IPS-18c (cell line): ENCODE data around the gene ETV6.

Source experiments
- H3K4me3 ChIP-seq: 2 replicates; pipeline ENCODE4 v1.7.0; 2013; ENCODE audit warnings: low read depth, mild to moderate bottlenecking, low read length, moderate library complexity; ENCODE audit not compliant: insufficient read depth
- H3K9me3 ChIP-seq: one replicate; pipeline ENCODE4 v1.6.1; 2013; ENCODE audit warnings: mild to moderate bottlenecking, low read length, moderate library complexity; ENCODE audit not compliant: control insufficient read depth, insufficient read depth

Gene ETV6

DNA sequence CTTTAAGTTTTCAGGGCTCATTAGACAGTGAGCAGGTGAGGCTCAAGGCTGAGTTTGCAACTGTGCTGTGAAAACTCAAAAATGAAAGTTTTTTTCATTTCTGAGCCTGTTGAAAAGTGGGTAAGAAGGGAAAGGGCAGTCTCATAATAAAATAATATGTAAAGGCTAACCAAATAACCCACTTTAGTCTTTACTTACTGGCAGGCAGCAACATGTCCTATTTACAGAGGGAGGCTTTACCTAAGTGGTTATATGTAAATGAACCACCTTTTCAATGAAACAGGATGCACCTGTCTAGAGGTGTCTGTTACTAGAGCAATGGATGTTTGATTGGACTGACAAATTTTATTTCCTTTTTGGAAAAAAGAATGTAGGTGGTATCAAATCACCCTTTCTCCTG, 158.0 kb downstream of the ETV6 start:
- Histone ChIP-seq H3K9me3 (no peaks in the 10 kb centered on the region), H3K4me3 (no peak overlapping the region)

DNA sequence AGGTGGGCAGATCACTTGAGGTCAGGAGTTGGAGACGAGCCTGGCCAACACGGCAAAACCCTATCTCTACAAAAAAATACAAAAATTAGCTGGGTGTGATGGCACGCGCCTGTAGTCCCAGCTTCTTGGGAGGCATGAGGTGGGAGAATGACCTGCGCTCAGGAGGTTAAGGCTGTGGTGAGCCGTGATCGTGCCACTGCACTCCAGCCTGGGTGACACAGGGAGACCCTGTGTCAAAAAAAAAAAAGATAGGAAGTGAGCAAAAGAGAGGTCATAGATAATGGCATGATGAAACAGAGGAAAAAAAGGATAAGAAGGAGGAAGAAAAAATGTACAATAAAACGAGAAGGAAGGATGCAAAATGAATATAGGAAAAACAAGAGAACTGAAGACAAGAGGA, 159.5 kb downstream of the ETV6 start:
- H3K4me3 ChIP-seq, result no peak overlapping the region
- H3K9me3 ChIP-seq, result no peaks in the 10 kb centered on the region

DNA sequence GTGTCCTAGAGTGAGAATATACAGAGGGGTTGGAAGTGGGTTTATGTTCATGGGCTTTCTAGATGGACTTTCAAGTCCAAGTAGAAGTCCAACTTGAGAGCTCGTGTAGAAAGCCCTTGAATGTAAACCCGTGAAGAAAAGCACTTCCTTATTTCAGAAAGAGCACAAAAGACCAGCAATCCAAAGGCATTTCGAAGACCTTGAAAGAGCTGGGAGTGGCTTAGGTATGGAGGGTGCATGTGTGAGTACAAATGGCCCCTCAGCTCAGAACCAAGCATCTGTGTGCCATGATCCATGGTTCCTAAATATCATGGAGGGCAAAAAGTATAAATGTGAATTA, 160.7 kb downstream of the ETV6 start:
- Histone ChIP-seq H3K4me3 (no peak overlapping the region), H3K9me3 (no peaks in the 10 kb centered on the region)

DNA sequence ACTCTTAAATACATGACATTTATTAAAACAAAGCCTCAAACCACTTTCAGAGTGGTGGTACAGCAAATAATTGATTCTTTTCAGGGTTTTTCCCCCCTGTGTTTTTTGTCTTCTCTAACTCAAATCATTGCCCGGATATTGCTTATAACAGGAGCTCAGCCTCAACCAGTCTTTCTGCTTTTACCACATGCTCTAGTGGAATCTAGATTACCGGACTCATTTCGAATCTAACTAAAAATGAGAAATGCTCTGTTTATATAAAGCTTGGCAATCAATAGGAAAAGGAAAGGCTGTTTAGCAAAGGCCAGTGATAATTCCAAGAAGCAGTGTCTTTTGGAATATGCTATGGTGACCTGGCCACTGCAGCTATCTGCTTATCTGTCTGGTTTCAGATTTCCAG, 161.5 kb downstream of the ETV6 start:
- Histone ChIP-seq H3K9me3 (no peaks in the 10 kb centered on the region), H3K4me3 (no peak overlapping the region)

DNA sequence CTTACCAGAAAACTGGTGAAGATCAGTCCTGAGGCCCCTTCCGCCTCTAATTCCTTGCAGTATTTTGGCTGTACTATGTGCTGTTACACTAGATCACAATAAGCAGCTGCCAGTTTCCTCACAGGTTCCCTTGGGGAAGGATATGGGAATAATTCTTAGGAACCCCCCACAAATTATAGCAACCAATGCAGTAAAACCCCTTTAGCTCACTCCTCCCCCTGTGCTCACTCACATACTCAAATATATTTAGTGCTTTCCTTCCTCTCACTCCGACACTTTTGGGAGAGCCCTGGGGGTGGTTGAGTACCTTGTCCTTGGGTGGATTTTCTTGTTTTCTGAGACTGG, 162.7 kb downstream of the ETV6 start:
- Histone ChIP-seq H3K4me3 (no peak overlapping the region), H3K9me3 (no peaks in the 10 kb centered on the region)

DNA sequence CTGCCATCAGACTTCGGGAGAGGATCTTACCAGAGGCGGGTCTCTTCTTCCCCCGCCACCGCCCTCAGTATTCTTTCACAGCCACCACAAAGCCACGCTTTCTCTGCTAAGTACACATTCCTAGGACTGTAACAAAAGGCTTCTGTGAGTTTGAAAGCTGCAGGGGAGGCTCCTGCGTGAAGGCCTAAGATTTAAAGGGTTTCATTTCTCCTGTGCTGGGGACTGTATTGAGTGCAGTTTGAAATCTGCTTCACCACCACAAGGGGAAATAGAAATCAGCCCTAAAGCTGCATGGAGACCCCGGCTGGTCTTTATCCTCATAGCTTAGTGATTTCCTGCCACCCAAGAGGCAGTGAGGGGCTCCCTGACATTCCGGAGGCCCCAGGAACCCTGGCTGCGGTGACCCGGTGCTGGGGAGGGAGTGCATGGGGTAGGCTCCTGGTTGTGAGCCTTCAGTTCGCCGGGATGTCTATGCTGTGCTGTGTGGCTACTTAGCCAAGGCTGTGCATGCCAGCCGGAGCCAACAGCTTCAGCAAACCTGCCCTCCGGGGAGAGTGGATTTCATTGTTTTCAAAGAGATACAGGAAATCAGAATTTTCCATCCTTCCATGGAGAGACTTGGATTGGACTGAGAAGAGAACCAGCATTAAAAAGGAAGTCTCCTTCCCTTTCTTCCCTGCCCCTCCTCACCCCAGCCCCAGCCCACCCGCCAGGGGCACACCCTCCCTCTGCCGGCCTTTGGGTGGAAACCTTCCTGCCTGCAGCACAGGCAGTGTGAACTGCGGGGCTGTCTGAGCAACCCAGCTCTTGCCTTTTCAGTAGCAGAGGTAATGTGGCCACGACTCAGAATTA, 163.3 kb downstream of the ETV6 start:
- Histone ChIP-seq H3K9me3 (no peaks in the 10 kb centered on the region), H3K4me3 (no peak overlapping the region)

DNA sequence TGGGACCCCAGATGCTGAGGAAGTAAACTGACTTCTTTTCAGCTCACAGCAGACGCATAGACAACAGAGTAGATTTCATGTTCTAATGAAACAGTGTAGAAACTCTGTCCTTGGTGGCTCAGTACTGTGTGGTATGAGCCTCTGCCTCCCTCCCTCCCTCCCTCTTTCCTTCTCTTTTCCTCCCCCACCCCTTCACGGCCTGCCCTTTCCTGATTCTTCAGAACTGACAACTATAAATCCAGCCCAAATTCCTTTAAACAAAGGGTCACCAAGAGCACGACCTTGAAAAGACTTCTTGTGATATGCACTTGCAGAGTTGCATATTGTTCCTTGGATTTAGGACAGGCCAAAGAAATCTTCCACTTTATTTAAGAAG, 164.0 kb downstream of the ETV6 start:
- no peak overlapping the region for H3K4me3 ChIP-seq
- no peaks in the 10 kb centered on the region for H3K9me3 ChIP-seq

DNA sequence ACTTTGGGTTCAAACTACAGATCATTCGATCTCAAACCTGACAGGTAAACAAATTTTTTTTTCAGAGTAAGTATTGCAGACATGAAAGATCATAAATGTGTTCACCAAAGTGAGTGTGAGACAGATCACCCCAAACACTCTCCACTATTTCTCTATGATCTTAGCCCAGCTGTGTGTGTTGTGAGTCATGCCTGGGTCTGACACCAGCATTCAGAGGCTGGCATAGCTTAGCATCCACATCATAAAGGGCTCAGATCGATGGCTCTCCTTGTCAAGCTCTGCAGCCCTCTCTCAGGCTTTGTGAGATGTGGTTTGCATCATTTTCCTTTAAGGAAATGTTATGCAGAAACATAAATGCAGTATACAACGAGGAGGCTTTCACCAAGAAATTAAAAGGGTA, 164.9 kb downstream of the ETV6 start:
- Histone ChIP-seq H3K4me3 (no peak overlapping the region), H3K9me3 (no peaks in the 10 kb centered on the region)

DNA sequence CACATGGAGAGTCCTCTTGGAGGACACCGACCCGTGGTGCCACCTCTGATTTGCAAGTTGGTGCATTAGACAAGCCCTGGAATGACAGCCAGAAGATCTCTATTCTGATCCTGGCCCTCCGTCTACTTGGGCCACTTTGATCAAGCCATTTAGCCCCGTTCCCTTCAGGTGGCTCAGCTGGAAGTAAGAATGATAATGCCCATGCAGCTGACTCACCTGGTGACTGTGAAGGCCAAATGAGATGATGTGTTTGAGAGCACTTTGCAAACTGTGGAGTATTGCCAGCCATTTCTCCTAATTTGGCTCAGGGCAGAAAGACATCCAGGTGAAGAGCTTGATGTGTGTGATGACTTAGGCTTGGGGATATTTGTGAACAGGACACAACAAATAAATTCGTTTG, 165.9 kb downstream of the ETV6 start:
- Histone ChIP-seq H3K4me3 (no peak overlapping the region), H3K9me3 (no peaks in the 10 kb centered on the region)

DNA sequence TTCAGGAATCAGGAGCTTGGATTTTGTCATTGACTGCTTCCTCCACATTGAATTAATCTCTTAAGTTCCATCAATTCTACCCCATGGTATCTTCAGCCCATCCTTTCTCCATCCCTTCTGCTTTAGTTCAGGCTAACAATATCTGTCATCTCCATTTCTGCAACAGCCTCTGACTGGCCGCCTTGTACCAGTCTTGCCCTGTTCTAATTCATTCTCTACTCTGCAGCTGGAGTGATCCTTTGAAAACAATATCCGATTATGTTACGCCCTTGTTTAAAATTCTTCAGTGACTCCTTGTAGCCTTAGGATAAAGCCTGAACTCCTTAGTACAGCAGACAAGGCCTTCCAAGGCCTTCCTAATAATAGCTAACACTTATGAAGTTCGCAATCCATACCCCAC, 170.2 kb downstream of the ETV6 start:
- Histone ChIP-seq H3K4me3 (no peak overlapping the region), H3K9me3 (no peaks in the 10 kb centered on the region)

DNA sequence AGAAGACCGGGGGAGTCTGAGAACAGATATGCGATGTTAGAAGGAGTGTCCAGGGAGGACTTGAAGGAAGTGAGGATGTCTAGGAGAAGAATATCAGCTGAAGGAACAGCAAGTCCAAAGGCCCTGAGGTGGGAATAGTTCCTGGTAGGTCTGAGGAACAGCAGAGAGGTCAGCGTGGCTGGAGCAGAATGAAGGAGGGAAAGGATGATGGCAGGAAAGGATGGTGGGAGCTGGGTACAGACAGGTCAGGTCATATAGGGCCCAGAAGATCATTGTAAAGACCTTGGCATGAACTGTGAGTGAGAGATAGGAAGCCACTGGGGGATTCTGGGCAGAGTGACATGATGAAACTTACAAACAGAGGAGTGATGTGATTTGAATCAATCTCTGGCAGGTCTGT, 171.0 kb downstream of the ETV6 start:
- Histone ChIP-seq H3K4me3 (no peak overlapping the region), H3K9me3 (no peaks in the 10 kb centered on the region)

DNA sequence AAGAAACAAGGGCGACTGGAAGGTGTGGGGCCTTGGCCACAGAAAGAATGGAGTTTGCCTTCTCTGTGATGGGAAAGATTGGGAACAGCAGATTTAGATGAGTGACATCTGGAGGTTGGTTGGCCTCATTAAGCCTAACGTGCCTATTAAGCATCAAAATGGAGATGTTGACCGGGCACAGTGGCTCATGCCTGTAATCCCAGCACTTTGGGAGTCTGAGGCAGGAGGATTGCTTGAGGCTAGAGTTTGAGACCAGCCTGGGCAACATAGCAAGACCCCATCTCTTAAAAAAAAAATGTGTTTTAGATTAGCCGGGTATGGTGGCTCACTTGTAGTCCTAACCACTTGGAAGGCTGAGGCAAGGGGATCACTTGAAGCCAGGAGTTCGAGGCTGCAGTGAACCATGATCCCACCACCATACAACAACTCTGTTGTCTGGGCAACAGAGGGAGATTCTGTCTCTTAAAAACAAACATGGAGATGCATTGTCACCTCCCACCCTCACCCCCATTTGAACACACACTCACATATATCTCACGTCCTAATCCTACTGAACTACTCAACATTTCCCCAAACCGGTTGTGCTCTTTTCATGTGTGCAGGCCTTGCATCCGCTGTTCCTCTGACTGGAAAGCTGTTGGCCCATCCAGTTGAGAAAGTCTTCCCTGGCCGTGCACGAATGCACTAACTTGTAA, 172.1 kb downstream of the ETV6 start:
- Histone ChIP-seq H3K9me3 (no peaks in the 10 kb centered on the region), H3K4me3 (no peak overlapping the region)

DNA sequence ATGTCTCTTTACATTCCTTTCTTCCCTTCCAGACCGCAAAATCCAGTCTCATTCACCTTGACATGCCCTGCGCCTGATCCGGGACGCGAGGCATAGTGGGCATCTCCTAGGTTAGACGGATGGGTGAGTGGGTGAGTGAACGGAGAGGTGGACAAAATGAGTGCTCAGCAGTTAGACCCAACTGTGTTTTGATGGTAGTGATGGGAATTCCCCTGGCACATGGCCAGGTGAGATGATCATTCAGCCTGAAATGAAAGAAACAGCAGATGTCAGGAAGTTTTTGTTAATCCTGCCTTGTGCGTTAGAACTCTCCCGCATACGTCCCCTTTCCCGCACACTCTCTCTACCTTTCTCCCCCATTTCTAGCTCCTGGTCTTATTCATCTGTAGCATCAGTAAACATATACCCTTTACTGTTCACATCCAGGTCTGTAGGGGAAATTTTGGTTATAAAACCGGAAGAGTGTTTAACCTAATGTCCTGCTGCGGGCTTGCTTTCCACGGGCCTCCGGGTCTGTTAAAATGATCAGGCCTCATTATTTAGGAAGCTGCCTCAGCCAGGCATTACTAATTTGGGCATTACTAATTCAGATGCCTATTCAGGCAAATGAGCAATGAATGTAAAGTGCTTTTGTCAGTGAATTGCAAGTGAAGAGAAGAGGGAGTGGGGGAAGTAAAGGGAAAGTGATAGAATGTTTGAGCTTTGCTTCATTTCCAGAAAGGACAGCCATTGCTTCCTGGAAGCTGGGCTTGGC, 172.8 kb downstream of the ETV6 start:
- no peak overlapping the region for H3K4me3 ChIP-seq
- H3K9me3 ChIP-seq, result no peaks in the 10 kb centered on the region

DNA sequence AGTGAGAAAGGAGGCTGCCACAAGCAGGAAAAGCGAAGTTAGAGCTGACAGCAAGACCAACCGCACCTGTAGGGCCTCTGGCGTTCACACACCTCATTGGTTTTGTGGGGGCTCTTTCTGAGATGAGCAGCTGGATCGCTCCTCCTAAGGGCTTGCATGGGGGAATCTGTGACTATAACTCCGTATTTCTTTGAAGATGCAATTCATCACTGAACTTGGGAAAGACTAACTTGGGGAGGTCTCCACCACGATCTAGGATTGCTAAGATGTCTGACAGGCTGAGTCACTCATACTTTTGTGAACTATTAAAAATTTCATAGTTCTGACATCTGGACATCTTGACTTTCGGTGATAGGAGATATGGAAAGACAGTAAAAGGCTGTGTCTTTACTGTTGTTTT, 173.6 kb downstream of the ETV6 start:
- Histone ChIP-seq H3K4me3 (no peak overlapping the region), H3K9me3 (no peaks in the 10 kb centered on the region)

DNA sequence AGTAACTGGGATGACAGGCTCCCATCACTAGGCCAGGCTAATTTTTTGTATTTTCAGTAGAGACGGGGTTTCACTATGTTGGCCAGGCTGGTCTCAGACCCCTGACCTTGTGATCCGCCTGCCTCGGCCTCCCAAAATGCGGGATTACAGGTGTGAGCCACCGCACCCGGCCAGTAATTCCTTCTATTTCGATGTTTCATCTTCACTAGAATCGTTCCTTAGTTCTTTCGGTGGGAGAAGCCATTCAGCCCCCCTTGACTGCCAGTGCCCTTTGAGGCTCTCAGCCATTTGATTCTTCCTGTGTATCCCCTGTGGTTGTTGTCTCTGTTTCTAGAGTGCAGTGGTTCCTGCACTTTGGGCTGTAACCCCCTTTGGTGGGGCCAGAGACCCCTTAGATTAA, 174.1 kb downstream of the ETV6 start:
- Histone ChIP-seq H3K9me3 (no peaks in the 10 kb centered on the region), H3K4me3 (no peak overlapping the region)

DNA sequence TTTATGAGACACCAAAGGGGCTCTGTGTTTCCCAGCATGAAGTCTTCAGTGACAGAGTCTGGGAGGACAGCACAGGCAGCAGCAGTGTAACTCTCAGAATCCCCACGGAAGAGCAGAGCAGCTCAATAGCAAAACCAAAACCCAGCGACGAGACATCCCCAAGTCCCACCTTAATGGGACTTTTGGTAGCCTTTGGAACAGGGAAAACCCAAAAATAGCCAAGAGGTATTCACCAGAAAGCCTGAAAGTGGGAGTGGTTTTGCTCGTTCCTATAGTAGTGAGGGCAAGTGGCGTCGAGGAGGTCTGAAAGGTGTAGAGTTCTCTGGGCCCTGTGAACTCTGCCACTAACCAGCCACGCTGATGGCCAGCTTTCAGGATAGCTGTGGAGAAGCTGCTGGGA, 174.6 kb downstream of the ETV6 start:
- no peaks in the 10 kb centered on the region for H3K9me3 ChIP-seq
- no peak overlapping the region for H3K4me3 ChIP-seq

DNA sequence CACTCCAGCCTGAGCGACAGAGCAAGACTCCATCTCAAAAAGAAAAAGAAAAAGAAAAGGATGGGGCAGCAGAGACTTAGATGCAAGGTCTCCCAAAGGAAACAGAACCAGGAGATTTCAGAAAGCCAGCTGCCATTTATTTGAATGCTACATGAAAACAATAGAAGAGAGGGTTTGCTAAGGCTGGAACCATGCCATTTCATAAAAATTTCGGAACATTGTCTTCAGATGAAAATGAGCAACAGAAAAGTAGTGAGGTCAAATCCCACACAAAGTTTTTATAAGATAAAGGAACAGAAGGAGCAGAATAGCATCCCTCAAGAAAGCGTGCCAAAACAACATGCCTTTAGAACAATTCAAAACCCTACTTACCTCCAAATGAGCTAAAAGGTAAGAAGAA, 175.3 kb downstream of the ETV6 start:
- no peak overlapping the region for H3K4me3 ChIP-seq
- no peaks in the 10 kb centered on the region for H3K9me3 ChIP-seq

DNA sequence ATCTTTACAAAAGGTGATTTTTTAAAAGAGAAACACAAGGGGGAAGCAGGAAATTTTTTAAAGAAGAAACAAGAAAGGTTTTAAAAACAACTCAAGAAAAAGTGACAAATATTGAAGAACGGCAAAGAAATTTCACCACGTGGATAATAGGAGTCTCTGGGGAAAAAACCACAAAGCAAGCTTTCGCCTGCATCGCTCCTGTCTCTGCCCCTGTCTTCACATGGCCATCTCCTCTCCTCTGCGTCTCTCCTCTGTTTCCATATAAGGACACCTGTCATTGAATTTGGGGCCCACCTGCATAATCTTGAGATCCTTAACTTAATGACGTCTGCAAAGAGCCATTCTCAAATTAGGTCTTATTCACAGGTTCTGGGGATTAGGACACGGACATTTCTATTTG, 175.8 kb downstream of the ETV6 start:
- Histone ChIP-seq H3K4me3 (no peak overlapping the region), H3K9me3 (no peaks in the 10 kb centered on the region)
